ENCODE measurements around the gene ARRDC1.

DNA sequence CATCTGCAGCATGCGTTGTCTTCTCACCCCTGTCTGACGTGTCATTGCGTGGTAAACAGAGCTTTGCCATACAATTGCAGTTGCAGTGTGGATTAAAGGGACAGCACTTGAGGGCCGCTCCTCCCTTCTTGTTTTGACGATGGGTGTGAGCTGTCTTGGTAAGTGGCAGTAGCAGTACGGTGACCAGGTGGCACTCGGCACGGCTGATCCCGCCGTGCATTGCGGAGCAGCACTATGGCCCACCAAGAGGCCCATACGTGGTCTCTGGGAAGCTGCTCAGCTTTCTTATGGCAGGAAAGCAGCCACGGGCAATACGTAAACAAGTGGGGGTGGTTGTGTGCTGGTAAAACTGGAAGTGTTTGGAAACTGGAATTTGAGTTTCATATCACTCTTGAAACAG, 38.4 kb downstream of the ARRDC1 start:
- TF ChIP-seq GATA2 (IDR thresholded peaks at IDR 0.05; ENCODE audit: low read depth, low read length) (no peak), GATA3 (IDR thresholded peaks at IDR 0.05; ENCODE audit: low read depth, low read length) (no peak)

All from SH-SY5Y (cell line).